Measurements from ENCODE around the gene RPL7L1. TPM values are rescaled to one million over a fixed set of nuclear protein-coding genes. Genes with fewer than 3 reads are reported as not detected.

Gene RPL7L1
- total and polyA plus RNA-seq, 2 of the 13 experiments (the other 11 are each of a cell fraction or from before 2014, with no cell fraction given), result 51.6 to 179 TPM

DNA sequence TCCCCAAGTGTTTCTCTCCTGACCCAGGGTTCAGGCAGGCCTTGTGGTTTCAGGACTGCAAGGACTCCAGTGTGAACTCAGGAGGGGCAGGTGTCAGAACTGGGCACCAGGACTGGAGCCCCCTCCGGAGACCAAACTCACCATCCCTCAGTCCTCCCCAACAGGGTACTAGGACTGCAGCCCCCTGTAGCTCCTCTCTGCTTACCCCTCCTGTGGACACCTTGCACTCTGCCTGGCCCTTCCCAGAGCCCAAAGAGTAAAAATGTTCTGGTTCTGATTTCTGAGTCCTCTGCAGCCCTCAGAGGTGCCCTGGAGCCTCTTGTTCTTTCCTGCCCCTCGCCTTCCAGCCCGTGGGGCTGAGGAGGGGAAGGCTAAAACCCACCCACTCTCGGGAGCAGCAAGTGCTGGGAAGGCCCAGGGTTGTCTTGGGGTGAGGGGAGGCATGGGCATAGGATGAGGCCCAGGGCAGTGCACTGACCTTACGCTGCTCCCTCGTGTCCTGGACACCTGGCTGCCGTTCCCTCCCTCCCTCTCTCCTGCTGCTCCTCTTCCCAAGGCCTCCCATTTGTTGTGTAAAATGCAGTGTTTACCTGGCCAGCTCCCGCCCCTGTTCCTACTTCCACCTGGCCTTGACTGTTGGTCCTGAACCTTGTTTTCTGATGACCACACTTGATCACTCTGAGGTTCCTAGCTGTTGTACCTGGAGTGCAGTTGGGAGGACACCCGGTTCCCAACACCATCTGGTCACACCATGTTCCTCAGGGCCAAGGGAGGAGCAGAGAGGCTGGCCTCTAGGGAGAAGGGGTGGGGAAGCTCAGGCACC lies 59.8 kb downstream of the RPL7L1 start (continued):
- TF ChIP-seq ZNF605 (CRISPR knock-in tag; IDR thresholded peaks at IDR 0.05) (peak; percentile 97; the same call in 1 of the 2 replicates), RFX3 (CRISPR knock-in tag; IDR thresholded peaks at IDR 0.05) (no peak), BORCS8-MEF2B (CRISPR knock-in tag; IDR thresholded peaks at IDR 0.05) (peak; percentile 96), ZFYVE20 (CRISPR knock-in tag; IDR thresholded peaks at IDR 0.05; ENCODE audit: borderline replicate concordance, low read depth) (no peak), ZNF432 (CRISPR knock-in tag; IDR thresholded peaks at IDR 0.05; ENCODE audit: borderline replicate concordance) (no peak), POLR2AphosphoS2 (IDR thresholded peaks at IDR 0.05; ENCODE audit: low read depth, low read length) (no peak), ZNF816 (CRISPR knock-in tag; IDR thresholded peaks at IDR 0.05; ENCODE audit: borderline replicate concordance) (peak; percentile 82; the same call in 1 of the 2 replicates), RBM39 (IDR thresholded peaks at IDR 0.05; ENCODE audit: low read depth, low read length, poor library complexity, severe bottlenecking) (no peak), FOXK1 (CRISPR knock-in tag; IDR thresholded peaks at IDR 0.05; ENCODE audit: borderline replicate concordance, low read depth) (no peak), SOX5 (CRISPR knock-in tag; IDR thresholded peaks at IDR 0.05; ENCODE audit: borderline replicate concordance) (peak; percentile 84), KLF13 (CRISPR knock-in tag; IDR thresholded peaks at IDR 0.05) (no peak), MIER2 (CRISPR knock-in tag; IDR thresholded peaks at IDR 0.05) (peak; percentile 78), ELF4 (CRISPR knock-in tag; IDR thresholded peaks at IDR 0.05; ENCODE audit: borderline replicate concordance) (no peak), PLRG1 (conservative IDR thresholded peaks at IDR 0.05) (no peak)
- TF ChIP-seq, protein P1, sequence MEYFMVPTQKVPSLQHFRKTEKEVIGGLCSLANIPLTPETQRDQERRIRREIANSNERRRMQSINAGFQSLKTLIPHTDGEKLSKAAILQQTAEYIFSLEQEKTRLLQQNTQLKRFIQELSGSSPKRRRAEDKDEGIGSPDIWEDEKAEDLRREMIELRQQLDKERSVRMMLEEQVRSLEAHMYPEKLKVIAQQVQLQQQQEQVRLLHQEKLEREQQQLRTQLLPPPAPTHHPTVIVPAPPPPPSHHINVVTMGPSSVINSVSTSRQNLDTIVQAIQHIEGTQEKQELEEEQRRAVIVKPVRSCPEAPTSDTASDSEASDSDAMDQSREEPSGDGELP (IDR thresholded peaks at IDR 0.05; ENCODE audit: borderline replicate concordance, low read depth), result peak; percentile 84; the same call in 1 of the 2 replicates
- TF ChIP-seq, protein P2, sequence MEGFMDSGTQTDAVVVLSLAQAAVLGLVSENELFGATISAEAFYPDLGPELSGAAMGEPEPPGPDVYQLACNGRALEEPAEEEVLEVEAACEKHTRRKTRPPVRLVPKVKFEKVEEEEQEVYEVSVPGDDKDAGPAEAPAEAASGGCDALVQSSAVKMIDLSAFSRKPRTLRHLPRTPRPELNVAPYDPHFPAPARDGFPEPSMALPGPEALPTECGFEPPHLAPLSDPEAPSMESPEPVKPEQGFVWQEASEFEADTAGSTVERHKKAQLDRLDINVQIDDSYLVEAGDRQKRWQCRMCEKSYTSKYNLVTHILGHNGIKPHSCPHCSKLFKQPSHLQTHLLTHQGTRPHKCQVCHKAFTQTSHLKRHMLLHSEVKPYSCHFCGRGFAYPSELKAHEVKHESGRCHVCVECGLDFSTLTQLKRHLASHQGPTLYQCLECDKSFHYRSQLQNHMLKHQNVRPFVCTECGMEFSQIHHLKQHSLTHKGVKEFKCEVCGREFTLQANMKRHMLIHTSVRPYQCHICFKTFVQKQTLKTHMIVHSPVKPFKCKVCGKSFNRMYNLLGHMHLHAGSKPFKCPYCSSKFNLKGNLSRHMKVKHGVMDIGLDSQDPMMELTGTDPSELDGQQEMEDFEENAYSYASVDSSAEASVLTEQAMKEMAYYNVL (CRISPR knock-in tag; IDR thresholded peaks at IDR 0.05; ENCODE audit: borderline replicate concordance), result peak; percentile 64; the same call in 1 of the 2 replicates
- TF ChIP-seq, protein P3, sequence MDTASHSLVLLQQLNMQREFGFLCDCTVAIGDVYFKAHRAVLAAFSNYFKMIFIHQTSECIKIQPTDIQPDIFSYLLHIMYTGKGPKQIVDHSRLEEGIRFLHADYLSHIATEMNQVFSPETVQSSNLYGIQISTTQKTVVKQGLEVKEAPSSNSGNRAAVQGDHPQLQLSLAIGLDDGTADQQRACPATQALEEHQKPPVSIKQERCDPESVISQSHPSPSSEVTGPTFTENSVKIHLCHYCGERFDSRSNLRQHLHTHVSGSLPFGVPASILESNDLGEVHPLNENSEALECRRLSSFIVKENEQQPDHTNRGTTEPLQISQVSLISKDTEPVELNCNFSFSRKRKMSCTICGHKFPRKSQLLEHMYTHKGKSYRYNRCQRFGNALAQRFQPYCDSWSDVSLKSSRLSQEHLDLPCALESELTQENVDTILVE (CRISPR knock-in tag; IDR thresholded peaks at IDR 0.05), result peak; percentile 63; the same call in 1 of the 2 replicates
- TF ChIP-seq, protein P4, sequence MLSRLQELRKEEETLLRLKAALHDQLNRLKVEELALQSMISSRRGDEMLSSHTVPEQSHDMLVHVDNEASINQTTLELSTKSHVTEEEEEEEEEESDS (CRISPR knock-in tag; IDR thresholded peaks at IDR 0.05; ENCODE audit: borderline replicate concordance), result no peak
- TF ChIP-seq, protein P5, sequence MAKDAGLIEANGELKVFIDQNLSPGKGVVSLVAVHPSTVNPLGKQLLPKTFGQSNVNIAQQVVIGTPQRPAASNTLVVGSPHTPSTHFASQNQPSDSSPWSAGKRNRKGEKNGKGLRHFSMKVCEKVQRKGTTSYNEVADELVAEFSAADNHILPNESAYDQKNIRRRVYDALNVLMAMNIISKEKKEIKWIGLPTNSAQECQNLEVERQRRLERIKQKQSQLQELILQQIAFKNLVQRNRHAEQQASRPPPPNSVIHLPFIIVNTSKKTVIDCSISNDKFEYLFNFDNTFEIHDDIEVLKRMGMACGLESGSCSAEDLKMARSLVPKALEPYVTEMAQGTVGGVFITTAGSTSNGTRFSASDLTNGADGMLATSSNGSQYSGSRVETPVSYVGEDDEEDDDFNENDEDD (CRISPR knock-in tag; IDR thresholded peaks at IDR 0.05; ENCODE audit: borderline replicate concordance), result peak; percentile 89; the same call in 1 of the 2 replicates
